ENCODE results near the gene CAMK1.
A peak's percentile ranks its signal among the peaks of the same experiment; 100 is the strongest.

The CAMK1 gene

DNA sequence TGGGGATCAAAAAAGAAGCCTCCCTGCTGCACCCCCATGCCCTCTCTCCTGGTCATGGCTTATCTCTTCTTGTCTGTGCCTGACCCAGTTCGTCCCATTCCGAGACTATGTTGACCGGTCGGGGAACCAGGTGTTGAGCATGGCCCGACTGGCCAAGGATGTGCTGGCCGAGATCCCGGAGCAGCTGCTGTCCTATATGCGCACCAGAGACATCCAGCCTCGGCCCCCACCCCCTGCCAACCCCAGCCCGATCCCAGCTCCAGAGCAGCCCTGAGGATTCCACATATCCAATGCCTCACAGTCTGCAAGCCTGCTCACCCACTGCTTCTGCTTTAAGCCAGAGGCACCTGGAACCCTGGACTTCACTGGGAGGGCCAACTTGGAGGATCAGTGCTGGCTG is 40.3 kb downstream of the CAMK1 start:
- no peak overlapping the region for H3K27ac ChIP-seq (ENCODE audit: low read depth, low read length)
- TF ChIP-seq EZH2phosphoT487 (IDR thresholded peaks at IDR 0.05; ENCODE audit: borderline replicate concordance, low read length), result no peak
- TF ChIP-seq, protein P1, sequence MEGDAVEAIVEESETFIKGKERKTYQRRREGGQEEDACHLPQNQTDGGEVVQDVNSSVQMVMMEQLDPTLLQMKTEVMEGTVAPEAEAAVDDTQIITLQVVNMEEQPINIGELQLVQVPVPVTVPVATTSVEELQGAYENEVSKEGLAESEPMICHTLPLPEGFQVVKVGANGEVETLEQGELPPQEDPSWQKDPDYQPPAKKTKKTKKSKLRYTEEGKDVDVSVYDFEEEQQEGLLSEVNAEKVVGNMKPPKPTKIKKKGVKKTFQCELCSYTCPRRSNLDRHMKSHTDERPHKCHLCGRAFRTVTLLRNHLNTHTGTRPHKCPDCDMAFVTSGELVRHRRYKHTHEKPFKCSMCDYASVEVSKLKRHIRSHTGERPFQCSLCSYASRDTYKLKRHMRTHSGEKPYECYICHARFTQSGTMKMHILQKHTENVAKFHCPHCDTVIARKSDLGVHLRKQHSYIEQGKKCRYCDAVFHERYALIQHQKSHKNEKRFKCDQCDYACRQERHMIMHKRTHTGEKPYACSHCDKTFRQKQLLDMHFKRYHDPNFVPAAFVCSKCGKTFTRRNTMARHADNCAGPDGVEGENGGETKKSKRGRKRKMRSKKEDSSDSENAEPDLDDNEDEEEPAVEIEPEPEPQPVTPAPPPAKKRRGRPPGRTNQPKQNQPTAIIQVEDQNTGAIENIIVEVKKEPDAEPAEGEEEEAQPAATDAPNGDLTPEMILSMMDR (IDR thresholded peaks at IDR 0.05; ENCODE audit: low read depth, low read length, poor library complexity, severe bottlenecking), result no peak
- H3F3A ChIP-seq (ENCODE audit: control insufficient read depth, insufficient read depth), result peaks cover 2% of the 10 kb centered on the region; the same call in 1 of the 2 replicates
- H3K27me3 ChIP-seq (ENCODE audit: control insufficient read depth, low read length), result no peaks in the 10 kb centered on the region
- no peak overlapping the region for H3K4me2 ChIP-seq (ENCODE audit: low read length)
- H3K79me2 ChIP-seq (ENCODE audit: control insufficient read depth, low read length), result peaks cover 29% of the 10 kb centered on the region
- no peaks in the 10 kb centered on the region for H3K9me2 ChIP-seq (replicated peaks; ENCODE audit: control insufficient read depth, low read length)
- H3K4me1 ChIP-seq (ENCODE audit: control insufficient read depth, low read length), result peaks cover 37% of the 10 kb centered on the region
- H4K20me1 ChIP-seq (ENCODE audit: control insufficient read depth, insufficient read depth, low read depth, low read length), result peaks cover 20% of the 10 kb centered on the region
- H3K4me3 ChIP-seq (ENCODE audit: low read length), result no peak overlapping the region
- peaks cover 26% of the 10 kb centered on the region for H3K36me3 ChIP-seq (ENCODE audit: control insufficient read depth, low read length)
- no peaks in the 10 kb centered on the region for H3K9me3 ChIP-seq (ENCODE audit: control insufficient read depth, insufficient read depth, low read length)

DNA sequence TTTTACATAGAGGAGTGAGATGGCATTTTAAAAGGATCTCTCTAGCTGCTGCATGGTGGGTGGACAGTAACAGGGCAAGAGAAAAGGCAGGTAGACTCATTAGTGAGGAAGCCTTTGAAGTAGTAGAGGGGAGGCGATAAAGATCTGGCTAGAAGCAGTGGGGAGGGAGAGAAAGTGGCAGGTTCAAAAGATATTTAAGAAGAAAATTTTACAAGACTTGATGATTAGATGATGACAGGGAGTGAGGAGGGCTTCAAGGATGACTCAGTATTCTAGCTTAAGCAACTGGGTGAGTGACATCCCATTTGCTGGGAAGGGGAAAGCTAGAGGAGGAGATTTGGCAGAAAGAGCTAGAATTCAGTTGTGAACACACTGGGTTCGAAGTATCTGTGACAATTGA is 42.0 kb downstream of the CAMK1 start:
- Histone ChIP-seq H3K4me1 (ENCODE audit: control insufficient read depth, low read length) (peaks cover 30% of the 10 kb centered on the region), H4K20me1 (ENCODE audit: control insufficient read depth, insufficient read depth, low read depth, low read length) (peaks cover 5% of the 10 kb centered on the region), H3K9me2 (replicated peaks; ENCODE audit: control insufficient read depth, low read length) (no peaks in the 10 kb centered on the region), H3K36me3 (ENCODE audit: control insufficient read depth, low read length) (peaks cover 9% of the 10 kb centered on the region), H3K79me2 (ENCODE audit: control insufficient read depth, low read length) (peaks cover 12% of the 10 kb centered on the region), H3K4me3 (ENCODE audit: low read length) (no peak overlapping the region), H3K27ac (ENCODE audit: low read depth, low read length) (no peak overlapping the region), H3K27me3 (ENCODE audit: control insufficient read depth, low read length) (no peaks in the 10 kb centered on the region), H3F3A (ENCODE audit: control insufficient read depth, insufficient read depth) (peaks cover 2% of the 10 kb centered on the region; the same call in 1 of the 2 replicates), H3K9me3 (ENCODE audit: control insufficient read depth, insufficient read depth, low read length) (no peaks in the 10 kb centered on the region), H3K4me2 (ENCODE audit: low read length) (no peak overlapping the region)
- TF ChIP-seq, protein P1 (IDR thresholded peaks at IDR 0.05; ENCODE audit: low read depth, low read length, poor library complexity, severe bottlenecking), result no peak
- no peak for TF ChIP-seq EZH2phosphoT487 (IDR thresholded peaks at IDR 0.05; ENCODE audit: borderline replicate concordance, low read length)

DNA sequence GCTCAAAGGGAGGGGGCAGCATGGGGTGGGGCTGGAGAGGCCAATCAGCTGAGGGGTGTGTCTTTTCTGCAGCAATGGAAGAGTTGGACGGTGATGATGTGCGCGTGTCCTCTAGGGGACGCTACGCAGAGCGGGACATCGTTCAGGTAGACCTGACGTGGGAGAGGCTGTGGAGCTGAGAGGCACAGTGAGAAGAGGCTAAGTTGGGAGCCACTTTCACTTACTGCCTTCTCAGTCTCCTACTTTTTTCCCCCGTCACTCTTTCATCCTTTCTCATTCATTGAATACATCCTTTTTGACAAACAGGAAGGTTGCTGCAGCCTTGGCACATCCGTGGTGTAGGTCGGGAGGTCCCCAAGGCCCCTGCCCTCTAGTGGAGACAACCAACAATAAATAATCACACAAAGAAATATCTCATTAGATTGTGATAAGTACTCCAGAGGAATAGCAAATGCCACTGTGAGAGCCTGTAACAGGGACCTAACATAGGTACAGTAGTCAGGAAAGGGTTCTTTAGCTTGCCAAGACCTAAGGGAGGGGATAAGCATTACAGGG is 42.6 kb downstream of the CAMK1 start:
- H3K27ac ChIP-seq (ENCODE audit: low read depth, low read length), result no peak overlapping the region
- no peak for TF ChIP-seq EZH2phosphoT487 (IDR thresholded peaks at IDR 0.05; ENCODE audit: borderline replicate concordance, low read length)
- TF ChIP-seq, protein P1 (IDR thresholded peaks at IDR 0.05; ENCODE audit: low read depth, low read length, poor library complexity, severe bottlenecking), result peak; percentile 100
- peak overlapping the region; percentile 82 for H3K4me2 ChIP-seq (ENCODE audit: low read length)
- peaks cover 27% of the 10 kb centered on the region for H3K4me1 ChIP-seq (ENCODE audit: control insufficient read depth, low read length)
- no peaks in the 10 kb centered on the region for H3K27me3 ChIP-seq (ENCODE audit: control insufficient read depth, low read length)
- H3F3A ChIP-seq (ENCODE audit: control insufficient read depth, insufficient read depth), result peaks cover 2% of the 10 kb centered on the region; the same call in 1 of the 2 replicates
- H4K20me1 ChIP-seq (ENCODE audit: control insufficient read depth, insufficient read depth, low read depth, low read length), result no peaks in the 10 kb centered on the region
- H3K36me3 ChIP-seq (ENCODE audit: control insufficient read depth, low read length), result peaks cover 4% of the 10 kb centered on the region
- no peaks in the 10 kb centered on the region for H3K9me2 ChIP-seq (replicated peaks; ENCODE audit: control insufficient read depth, low read length)
- peaks cover 6% of the 10 kb centered on the region for H3K79me2 ChIP-seq (ENCODE audit: control insufficient read depth, low read length)
- H3K9me3 ChIP-seq (ENCODE audit: control insufficient read depth, insufficient read depth, low read length), result no peaks in the 10 kb centered on the region
- H3K4me3 ChIP-seq (ENCODE audit: low read length), result peak overlapping the region; percentile 71
